Heart left ventricle (tissue), 16 donors: ENCODE data around the gene KIF5B. TPM values are rescaled to one million over a fixed set of nuclear protein-coding genes. Genes with fewer than 3 reads are reported as not detected.

ENCODE experiments used
- ATAC-seq, 4 donors: fragments of 200-7000 bp; cut with Tn5 transposase; one replicate each; pipeline ENCODE4 v1.9.1; 2020 to 2022; ENCODE audit warnings: moderate library complexity in 4 of 4, mild to moderate bottlenecking in 3 of 4, moderate number of reproducible peaks in 1 of 4
- DNase-seq, 5 donors: peaks; one replicate each; pipeline ENCODE4 v3.0.0-alpha.2; 2020
- H3K27ac ChIP-seq, 12 donors: fragments of 200-600 bp; sonication (generic) in 4 of 12; one replicate each; pipeline versions ENCODE4 v1.5.0 to v1.8.0; 2016 to 2022; ENCODE audit warnings: mild to moderate bottlenecking in 2 of 12
- H3K27me3 ChIP-seq, 9 donors: fragments of 200-600 bp; sonication (generic) in 2 of 9; one replicate each; pipeline versions ENCODE4 v1.5.1 to v1.8.0; 2016 to 2022; ENCODE audit warnings: mild to moderate bottlenecking in 3 of 9
- H3K36me3 ChIP-seq, 9 donors: fragments of 200-600 bp; sonication (generic) in 2 of 9; one replicate each; pipeline versions ENCODE4 v1.5.0 to v1.8.0; 2018 to 2022; ENCODE audit warnings: mild to moderate bottlenecking in 2 of 9
- H3K4me1 ChIP-seq, 12 donors: fragments of 200-600 bp; sonication (generic) in 4 of 12; one replicate each; pipeline versions ENCODE4 v1.5.0 to v1.8.0; 2016 to 2022; ENCODE audit warnings: mild to moderate bottlenecking in 3 of 12
- H3K4me3 ChIP-seq, 12 donors: fragments of 200-600 bp; sonication (generic) in 4 of 12; one replicate each; pipeline versions ENCODE4 v1.5.0 to v1.8.0; 2017 to 2022; ENCODE audit warnings: mild to moderate bottlenecking in 9 of 12, moderate library complexity in 4 of 12
- H3K9me3 ChIP-seq, 12 donors: fragments of 200-600 bp; sonication (generic) in 4 of 12; one replicate each; pipeline versions ENCODE4 v1.5.0 to v1.8.0; 2016 to 2022; ENCODE audit warnings: mild to moderate bottlenecking in 1 of 12
- CTCF ChIP-seq, 12 donors: fragments of 200-600 bp; sonication (generic) in 4 of 12; IDR thresholded peaks; one replicate each; pipeline versions ENCODE4 v1.5.0 to v1.8.0; 2018 to 2022; ENCODE audit warnings: antibody characterized with exemption in 12 of 12, mild to moderate bottlenecking in 5 of 12
- POLR2A ChIP-seq, 2 donors: fragments of 450-650 bp; IDR thresholded peaks; one replicate each; pipeline ENCODE4 v1.6.1; 2017; ENCODE audit warnings: antibody characterized with exemption in 2 of 2, mild to moderate bottlenecking in 2 of 2, moderate library complexity in 2 of 2
- WGBS, 4 donors: extraction: QIAGEN DNeasy Blood & Tissue Kit in 2 of 4; methylation state at CpG; one replicate each; pipeline versions ENCODE4 v1.1.5 to v1.1.7; 2013 to 2018; 5-methylcytosine and 5-hydroxymethylcytosine counted together
- intact Hi-C, 10 donors: fragments of 100-400 bp; cut with DNase I; formaldehyde crosslinking; loops; one replicate each; pipeline versions ENCODE4 v1.11.1 to v1.14.2; 2022
- polyA plus RNA-seq, 2 donors: library from polyadenylated mRNA; stranded (reverse); fragments of 200-250 nt; gene quantifications; one replicate each; pipeline ENCODE4 v1.2.3, GENCODE V29; 2013
- total RNA-seq, 9 donors: library from RNA; depleted of rRNA in 2 of 9; stranded (reverse); fragments of >200 nt in 2 of 9; fragmentation: NEBNext Ultra II Directional in 3 of 9; extraction: Animal tissue kit (Norgen Biotek cat#: 25700) in 3 of 9; gene quantifications; one replicate each; pipeline versions ENCODE4 v1.1.0 to v1.2.4, GENCODE V29; 2016 to 2023
- donor health status: ischemic (EF 13 %, LVEDD 7.1; RV severe dilation, severe dysfunction).
- donor health status: healthy with polysubstance abuse.
- donor health status: DM: no; HTN: yes; CAD: no.
- donor health status: DM: no; HTN: no; CAD: no.
- donor health status: ischemic (EF 25% LVEDD 6.9; RV normal size, moderate dysfunction).
- donor health status: ischemic (EF 25% LVEDD 5.7; RV mildly dilated, moderate dysfunction).
- donor health status: healthy.
- donor health status: DM: yes; HTN: yes; CAD: no.
- donor health status: ischemic (EF 35%, LVEDD 5.7; RV mildly dilated, moderate dysfunction).
- donor health status: nonischemic (EF 11% LVEDD 7.7; RV severe dilation, severe dysfunction).
- donor health status: DM: yes; HTN: yes; CAD: no.
- donor health status: PGD.
- donor health status: ischemic (EF 29% LVEDD 5.4; RV normal size, mild dysfunction).
- donor health status: nonischemic (EF 23%, LVEDD 6.1; RV moderate dilation, normal function).

The KIF5B gene
- total and polyA plus RNA-seq, 11 donors: 65.6 to 178 (median 144) TPM

DNA sequence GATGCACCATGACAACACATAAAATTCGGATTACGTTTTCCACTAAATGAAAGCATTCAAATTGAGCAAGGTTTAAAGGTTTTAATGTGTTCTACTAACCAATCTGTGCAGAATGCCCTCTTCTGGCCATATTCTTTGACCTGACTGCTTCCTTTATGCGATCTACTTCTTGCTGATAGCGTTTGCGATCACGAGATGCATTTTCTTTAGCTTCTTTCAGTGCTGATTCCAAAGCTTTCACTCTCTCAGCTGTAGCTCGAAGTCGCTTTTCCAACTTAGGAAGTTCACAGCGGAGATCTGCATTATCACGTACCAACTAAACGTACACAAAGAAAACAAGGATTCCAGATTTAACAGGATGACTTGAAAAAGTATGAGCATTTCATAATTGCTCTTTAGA, 39.2 kb downstream of the KIF5B start:
- no peaks in the 10 kb centered on the region for H3K27me3 ChIP-seq
- H3K9me3 ChIP-seq: no peaks in the 10 kb centered on the region
- no peak overlapping the region for H3K4me3 ChIP-seq
- TF ChIP-seq POLR2A (IDR thresholded peaks at IDR 0.05): no peak
- TF ChIP-seq CTCF (IDR thresholded peaks at IDR 0.05): no peak
- no peaks in the 10 kb centered on the region for H3K4me1 ChIP-seq
- WGBS, 4 donors: 94 to 96% (median 95%) methylated on average over 11 of the region's 11 CpGs
- intact Hi-C loops: loop anchor here in 1 of 10 donors (10.0 kb wide), 1 partner anchor 268 kb away; no protein-coding TSS in a partner anchor
- ATAC-seq (no peak), DNase-seq (no peak)
- H3K36me3 ChIP-seq: peaks cover 0 to 100% (median 100%) of the 10 kb centered on the region in 9 donors
- H3K27ac ChIP-seq: no peak overlapping the region

- no peaks in the 10 kb centered on the region for H3K27me3 ChIP-seq
- WGBS, 4 donors: 79 to 89% (median 85%) methylated on average over 5 of the region's 5 CpGs
- intact Hi-C loops: loop anchor here in 1 of 10 donors (10.0 kb wide), 1 partner anchor 269 kb away; no protein-coding TSS in a partner anchor
- TF ChIP-seq POLR2A (IDR thresholded peaks at IDR 0.05) (no peak), CTCF (IDR thresholded peaks at IDR 0.05) (no peak)
- no peaks in the 10 kb centered on the region for H3K9me3 ChIP-seq
- H3K4me1 ChIP-seq: no peaks in the 10 kb centered on the region
- no peak for ATAC-seq
- peaks cover 4 to 100% (median 100%) of the 10 kb centered on the region in 9 donors for H3K36me3 ChIP-seq
- no peak overlapping the region for H3K4me3 ChIP-seq
- H3K27ac ChIP-seq: no peak overlapping the region
- DNase-seq: no peak
Measured at GRCh38 chr10:32015386-32015785, 40.8 kb downstream of the KIF5B start.

- H3K27me3 ChIP-seq: no peaks in the 10 kb centered on the region
- H3K9me3 ChIP-seq: no peaks in the 10 kb centered on the region
- no peak for DNase-seq
- no peak overlapping the region for H3K4me3 ChIP-seq
- intact Hi-C loops: loop anchor here in 6 of 10 donors (5.0 to 10.0 kb wide), 2 partner anchors 142 to 145 kb away; no protein-coding TSS in a partner anchor
- ATAC-seq: no peak
- no peak for TF ChIP-seq POLR2A (IDR thresholded peaks at IDR 0.05)
- no peak for TF ChIP-seq CTCF (IDR thresholded peaks at IDR 0.05)
- H3K36me3 ChIP-seq: peaks cover 3 to 49% (median 40%) of the 10 kb centered on the region in 9 donors
- H3K27ac ChIP-seq: no peak overlapping the region
- 91 to 93% (median 92%) methylated on average over 2 of the region's 2 CpGs for WGBS, 4 donors
- H3K4me1 ChIP-seq: peaks cover 0 to 27% (median 6%) of the 10 kb centered on the region in 12 donors
Measured at GRCh38 chr10:32007026-32007425, 49.2 kb downstream of the KIF5B start.

- Histone ChIP-seq H3K4me3 (no peak overlapping the region), H3K27me3 (no peaks in the 10 kb centered on the region), H3K36me3 (peaks cover 0 to 30% (median 20%) of the 10 kb centered on the region in 9 donors), H3K4me1 (peaks cover 0 to 31% (median 6%) of the 10 kb centered on the region in 12 donors), H3K9me3 (no peaks in the 10 kb centered on the region), H3K27ac (peak overlapping the region in 1 of 12 donors; percentile 38)
- DNase-seq (no peak), ATAC-seq (peak; percentile 16 to 57 (median 43))
- WGBS, 4 donors: 58 to 69% (median 60%) methylated on average over 4 of the region's 4 CpGs
- intact Hi-C loops: loop anchor here in 7 of 10 donors (2.0 to 10.0 kb wide), 3 partner anchors 140 to 143 kb away; no protein-coding TSS in a partner anchor
- TF ChIP-seq POLR2A (IDR thresholded peaks at IDR 0.05) (no peak), CTCF (IDR thresholded peaks at IDR 0.05) (peak in 11 of 12 donors; percentile 25 to 56 (median 38))
Measured at GRCh38 chr10:32005050-32005449, 51.2 kb downstream of the KIF5B start.
